Stimulated activated CD8-positive, alpha-beta memory T cell treated with anti-CD3 and anti-CD28 coated beads, Interleukin-15, amount 100 ng/mL, for 1 hour (primary cell): Measurements from ENCODE around the gene NR2F2.

Source experiments
- DNase-seq: peaks from one replicate; pipeline ENCODE4 v3.0.0-alpha.2; 2020; ENCODE audit warnings: low read depth

The NR2F2 gene

DNA sequence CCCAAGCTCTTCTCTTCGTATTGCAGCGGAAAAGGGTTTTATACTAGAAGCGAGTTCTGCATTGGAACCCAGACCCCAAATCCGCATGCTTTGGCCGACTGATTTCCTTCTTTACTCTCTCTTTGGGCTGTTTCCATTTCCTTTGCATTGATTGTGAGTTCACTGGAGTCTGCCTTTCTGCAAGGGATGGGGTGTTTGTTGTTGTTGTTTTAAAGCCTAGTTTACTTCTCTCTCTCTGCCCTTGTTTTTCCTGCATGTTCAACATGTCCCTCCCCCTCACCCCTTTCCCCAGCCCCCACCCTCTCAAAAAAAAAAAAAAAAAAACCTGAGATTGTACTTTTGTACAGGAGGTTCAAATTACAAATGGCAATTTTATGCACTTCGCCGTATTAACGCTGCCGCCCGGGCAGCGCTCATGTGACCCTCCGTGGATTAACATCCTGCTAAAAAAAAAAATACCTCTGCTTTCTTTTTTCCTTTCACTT is 2.2 kb downstream of the NR2F2 start:
- DNase-seq, result no peak

DNA sequence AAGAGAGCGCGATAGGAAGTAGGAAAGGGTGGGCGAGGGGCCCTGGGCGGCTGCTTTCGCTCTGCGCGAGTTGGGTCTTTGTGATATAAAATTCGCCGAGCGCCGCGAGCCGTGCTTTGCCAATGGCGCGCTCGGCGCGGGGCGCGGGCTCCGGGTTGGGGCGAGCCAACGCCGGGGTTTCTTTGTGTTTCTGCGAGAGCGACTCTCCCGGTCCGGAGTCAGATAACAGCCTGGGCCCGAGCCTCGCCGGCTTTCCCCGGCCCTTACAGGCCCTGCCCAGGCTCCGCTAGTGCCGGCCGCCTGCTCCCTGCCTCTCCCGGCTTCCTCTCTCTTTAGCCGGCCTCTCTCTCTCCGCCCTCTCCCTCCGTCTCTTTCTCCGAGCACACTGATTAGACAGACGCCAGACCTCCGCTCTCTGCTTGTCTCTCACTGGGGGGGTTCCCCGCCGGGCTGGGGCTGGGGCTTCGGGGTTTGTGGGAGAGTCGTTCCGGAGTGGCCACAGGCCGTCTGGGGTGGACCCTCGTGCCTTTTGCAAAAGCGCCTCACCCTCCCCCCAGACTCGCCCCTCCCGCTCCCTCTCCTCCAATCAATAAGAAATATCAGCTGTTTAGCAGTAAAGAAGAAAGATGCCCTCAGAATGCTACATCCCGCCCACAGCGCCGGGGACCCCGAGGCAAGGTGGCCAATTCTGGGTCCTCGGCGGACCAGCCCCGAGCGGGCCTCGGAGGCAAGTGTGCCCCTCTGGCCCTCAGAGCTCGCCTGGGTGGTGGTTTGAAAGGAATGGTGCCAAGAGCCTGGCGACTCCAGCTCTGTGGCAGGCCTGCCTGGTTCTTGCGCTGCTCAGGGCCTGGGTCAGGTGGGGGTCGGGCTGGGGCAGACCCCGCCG is 2.9 kb downstream of the NR2F2 start:
- DNase-seq, result no peak

DNA sequence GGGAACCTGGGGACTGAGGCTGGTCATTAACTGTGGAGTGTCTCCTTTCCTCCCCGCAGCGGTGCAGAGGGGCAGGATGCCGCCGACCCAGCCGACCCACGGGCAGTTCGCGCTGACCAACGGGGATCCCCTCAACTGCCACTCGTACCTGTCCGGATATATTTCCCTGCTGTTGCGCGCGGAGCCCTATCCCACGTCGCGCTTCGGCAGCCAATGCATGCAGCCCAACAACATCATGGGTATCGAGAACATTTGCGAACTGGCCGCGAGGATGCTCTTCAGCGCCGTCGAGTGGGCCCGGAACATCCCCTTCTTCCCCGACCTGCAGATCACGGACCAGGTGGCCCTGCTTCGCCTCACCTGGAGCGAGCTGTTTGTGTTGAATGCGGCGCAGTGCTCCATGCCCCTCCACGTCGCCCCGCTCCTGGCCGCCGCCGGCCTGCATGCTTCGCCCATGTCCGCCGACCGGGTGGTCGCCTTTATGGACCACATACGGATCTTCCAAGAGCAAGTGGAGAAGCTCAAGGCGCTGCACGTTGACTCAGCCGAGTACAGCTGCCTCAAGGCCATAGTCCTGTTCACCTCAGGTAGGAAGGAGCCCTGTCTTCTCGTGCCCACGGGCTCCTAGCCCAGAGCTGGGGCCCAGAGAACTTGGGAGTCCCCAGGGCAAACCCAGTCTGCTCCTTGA is 3.7 kb downstream of the NR2F2 start:
- DNase-seq, result no peak

DNA sequence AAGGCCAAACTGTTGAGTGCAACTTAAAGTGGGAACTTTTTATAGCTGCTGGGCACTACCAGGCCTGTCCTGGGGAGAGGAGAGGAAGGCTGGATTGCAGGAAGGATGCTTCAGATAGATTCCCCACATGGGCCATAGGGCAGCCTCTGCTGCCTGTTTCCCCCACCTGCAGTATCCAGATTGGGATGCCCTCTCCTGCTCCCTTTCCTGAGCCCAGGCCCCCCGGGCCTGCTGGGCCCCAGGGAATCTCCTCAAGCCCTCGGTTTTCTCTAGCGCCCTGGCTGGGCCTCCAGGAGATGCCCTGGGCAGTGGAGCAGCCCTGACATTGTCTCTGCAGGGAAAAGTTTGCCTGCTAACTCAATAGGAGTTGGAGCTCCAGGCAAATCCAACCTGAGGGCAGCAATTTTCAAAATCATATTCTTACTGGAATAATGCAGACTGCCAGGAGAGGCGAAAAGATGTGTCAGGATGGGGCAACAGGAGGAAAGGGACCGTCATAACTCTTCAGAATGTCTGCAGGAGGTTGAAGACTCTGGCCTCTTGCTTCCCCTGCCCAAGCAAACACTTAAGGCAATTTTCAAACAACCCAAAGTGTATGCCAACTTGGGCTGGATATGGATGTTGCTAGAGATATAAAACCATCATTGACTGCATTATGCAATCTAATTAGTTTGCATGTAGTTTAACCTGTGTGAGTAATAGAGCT is 4.4 kb downstream of the NR2F2 start:
- no peak for DNase-seq

DNA sequence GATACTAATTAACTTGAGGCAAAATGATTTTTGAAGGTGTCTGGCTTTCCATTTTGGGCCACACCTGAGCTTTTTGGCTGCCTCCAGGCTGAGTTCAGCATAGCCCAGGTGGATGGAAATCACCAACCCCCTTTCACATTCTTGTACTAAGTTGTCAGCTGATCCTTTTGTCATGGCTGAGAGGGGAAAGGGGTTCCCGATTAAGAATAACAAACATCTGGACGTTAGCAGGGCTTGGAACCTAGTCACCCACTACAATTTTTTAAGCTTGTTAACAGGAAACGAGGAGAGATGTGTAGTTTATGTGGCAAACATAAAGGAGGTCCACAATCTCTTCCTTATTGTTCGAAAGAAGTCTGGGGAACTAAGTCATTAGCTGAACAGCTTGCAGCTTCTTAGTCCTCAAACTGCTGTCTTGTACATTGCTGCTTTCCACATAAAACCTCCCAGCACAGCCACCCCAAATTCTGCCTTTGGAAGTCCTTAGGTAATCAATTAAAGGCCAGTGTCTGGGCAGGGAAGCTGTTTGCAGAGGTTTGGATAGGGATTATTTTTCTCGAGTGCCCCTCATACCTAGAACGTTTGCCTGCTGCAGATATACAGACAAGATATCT is 5.0 kb downstream of the NR2F2 start:
- no peak for DNase-seq

DNA sequence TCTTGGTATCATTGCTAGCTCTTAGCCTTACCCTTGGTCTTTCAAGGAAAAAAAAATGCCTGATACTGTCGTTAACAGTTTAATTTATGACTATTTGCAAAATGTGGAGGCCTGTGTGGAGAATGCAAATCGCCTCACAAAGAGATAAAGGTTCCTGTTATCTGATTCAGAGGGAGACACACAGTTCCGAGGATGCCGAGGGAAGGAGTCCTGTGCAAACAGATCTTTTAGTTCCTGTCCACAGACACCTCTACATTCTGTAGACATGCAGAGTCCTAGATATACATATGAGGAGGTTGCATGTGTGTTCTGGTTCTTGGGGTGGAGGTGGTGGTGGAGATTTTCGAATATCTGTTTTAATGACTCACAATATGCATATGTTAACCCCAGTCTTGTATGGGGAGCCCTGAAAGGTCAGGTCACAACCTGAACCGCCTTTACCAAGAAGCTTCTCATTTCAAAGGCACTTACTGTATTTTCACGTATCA is 5.7 kb downstream of the NR2F2 start:
- DNase-seq, result no peak

DNA sequence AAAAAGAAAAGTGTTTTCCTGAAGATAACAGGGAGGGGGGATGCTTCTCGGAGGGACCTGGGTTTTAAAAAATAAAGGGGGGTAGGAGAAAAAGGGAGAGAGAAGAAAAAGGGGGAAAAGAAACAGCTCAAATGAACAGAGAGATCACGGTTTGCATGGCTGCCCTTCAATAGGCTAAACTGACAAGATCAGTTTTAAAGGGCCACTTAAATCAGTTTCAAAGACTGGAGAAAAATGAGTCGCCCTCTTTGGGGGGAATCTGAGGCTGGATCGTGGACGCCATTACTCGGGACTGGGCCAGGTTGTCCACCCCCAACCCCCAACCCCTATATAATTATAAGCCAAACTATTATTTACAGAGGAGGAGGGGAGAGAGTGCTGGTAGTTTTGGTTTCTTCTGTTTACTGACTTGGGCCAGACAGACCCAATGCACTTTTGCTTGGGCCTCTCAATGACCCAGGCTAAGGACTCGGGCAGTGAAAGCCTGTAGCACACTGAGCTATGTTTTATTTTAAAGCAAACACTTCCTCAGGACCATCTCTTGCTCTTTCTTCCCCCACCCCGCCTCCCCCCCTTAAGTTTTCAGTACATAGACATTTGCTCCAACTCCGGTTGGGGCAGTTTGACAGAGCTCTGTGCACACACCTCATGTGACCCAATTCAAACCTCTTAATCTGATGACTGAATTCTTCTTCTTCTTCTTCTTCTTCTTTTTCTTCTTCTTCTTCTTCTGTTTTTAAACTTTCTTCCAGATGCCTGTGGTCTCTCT is 6.3 kb downstream of the NR2F2 start:
- DNase-seq, result no peak

DNA sequence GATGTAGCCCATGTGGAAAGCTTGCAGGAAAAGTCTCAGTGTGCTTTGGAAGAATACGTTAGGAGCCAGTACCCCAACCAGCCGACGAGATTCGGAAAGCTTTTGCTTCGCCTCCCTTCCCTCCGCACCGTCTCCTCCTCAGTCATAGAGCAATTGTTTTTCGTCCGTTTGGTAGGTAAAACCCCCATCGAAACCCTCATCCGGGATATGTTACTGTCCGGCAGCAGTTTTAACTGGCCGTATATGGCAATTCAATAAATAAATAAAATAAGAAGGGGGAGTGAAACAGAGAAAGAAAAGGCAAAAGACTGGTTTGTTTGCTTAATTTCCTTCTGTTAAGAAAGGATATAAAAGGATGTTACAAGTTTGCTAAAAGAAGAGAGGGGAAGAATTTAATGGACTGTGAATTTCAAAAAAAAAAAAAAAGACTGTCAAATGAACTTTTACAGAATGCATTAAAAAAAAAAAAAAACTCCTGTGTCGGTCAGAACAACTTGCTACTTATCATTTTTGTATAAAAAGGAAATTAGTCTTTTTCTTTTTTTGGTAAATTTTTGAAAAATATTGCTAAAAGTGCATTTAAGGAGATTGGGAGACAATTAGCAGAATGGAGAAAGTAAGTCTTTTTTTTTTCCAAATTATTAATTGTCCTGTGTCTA is 7.0 kb downstream of the NR2F2 start:
- DNase-seq, result no peak

DNA sequence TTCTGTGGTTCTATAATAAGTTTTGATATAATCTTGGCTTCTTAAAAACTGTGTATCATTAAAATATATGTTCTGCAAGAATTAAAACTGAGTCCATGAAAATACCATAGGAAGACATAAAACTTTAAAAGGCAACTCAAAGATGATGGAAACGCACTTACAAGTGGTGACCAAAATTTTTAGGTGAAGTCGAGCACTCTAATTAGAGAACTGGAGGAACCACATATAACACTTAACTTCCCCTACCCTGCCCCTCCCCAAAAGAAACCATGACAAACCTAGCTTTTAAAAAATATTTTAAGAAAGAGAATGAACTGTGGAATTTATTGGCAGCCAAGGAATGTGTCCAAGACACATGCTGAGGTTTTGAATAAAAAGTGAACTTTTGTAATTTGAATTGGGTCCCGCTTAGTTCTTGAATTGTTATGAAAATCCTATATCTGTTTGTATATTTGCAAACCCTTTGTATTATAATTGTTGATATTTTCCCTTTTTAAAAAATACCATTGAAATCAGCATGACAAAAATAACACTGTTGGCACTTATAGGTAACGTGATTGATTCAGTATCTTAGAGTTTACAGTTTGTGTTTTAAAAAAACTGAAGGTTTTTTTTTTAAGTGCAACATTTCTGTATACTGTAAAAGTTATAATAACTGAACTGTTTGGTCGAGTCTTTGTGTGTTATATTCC is 7.7 kb downstream of the NR2F2 start:
- DNase-seq, result no peak

DNA sequence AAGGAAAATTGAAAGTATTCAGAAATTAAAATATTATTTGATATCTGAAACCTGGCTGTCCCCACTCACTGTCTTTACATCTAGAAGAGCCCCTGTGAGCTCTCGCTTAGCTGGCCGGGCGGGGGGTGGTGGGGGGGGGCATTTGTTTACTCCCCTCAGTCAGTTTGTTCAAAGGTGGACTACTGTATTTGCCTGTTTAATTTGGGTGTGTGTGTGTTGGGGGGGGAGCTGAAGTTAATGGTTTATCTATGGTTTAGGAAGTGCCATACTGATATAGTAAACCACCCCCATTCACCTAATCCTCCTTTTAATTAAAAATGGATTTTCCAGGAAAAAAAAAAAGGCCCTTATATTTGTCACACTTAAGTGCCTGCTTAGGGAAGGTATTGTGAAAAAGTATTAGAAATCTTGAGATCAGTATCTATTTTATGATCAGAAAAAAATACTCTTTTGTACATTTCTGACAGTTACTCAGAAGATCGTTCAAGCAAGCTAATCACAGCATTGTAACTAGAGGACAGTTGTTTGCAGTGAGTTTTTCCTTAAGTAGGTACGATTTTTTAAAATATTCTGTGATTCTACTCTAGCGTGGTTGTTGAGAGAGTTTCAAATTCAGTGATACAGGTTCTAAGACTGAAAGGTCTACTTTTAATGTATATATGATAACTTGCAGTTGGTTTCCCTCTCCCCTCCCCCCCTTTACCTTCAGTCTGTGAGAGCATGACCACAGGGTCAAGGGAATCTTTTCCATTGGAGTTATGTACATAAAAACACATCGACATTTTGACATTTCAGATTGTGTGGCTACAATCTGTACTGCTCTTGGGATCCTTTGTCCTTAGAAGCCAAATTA is 8.5 kb downstream of the NR2F2 start:
- no peak for DNase-seq

DNA sequence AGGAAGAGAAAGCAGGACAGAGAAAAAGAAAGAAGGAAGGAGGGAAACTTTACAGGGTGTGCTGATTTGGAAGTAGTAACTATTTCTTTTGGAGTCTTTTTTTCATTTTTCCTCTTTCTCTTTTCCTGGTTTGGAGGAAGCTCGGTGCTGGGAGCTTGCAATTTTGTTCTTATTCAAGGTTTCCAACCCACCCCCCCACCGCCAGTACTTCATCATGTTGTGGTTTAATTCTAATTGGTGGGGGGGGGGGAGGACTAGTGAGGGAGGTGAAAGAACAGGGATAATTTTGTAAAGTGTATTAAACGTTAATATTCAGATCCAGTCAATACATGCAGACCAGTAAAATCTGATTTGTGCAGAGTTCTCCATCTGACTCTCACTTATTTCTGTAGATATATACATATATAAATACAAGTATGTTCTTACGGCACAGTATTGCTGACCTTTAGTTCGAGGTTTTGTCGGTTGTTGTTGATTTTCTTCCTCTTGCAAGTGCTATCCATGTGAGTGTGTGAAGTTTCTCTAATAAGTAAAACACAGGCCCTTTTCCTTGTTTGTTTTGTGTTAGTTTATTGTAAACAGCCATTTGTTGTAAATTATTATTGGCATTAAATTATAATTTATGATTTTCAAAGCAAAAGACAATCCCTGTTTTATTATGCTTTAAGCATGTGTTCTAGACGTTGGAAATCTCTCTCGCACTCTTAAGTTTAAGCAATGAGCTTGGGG is 9.3 kb downstream of the NR2F2 start:
- no peak for DNase-seq

DNA sequence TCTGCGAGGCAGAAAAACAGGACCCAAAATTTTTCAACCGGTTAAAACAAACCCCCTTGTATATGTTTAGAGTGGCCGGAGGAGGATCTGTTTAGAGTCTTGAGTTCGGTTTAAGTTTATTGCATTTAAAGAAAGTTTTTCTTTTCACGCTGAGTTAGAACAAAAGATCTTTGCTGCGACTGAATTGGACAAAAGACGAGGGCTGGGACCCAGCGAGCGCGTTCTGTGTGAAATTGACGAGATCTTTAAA is 9.8 kb downstream of the NR2F2 start:
- no peak for DNase-seq

DNA sequence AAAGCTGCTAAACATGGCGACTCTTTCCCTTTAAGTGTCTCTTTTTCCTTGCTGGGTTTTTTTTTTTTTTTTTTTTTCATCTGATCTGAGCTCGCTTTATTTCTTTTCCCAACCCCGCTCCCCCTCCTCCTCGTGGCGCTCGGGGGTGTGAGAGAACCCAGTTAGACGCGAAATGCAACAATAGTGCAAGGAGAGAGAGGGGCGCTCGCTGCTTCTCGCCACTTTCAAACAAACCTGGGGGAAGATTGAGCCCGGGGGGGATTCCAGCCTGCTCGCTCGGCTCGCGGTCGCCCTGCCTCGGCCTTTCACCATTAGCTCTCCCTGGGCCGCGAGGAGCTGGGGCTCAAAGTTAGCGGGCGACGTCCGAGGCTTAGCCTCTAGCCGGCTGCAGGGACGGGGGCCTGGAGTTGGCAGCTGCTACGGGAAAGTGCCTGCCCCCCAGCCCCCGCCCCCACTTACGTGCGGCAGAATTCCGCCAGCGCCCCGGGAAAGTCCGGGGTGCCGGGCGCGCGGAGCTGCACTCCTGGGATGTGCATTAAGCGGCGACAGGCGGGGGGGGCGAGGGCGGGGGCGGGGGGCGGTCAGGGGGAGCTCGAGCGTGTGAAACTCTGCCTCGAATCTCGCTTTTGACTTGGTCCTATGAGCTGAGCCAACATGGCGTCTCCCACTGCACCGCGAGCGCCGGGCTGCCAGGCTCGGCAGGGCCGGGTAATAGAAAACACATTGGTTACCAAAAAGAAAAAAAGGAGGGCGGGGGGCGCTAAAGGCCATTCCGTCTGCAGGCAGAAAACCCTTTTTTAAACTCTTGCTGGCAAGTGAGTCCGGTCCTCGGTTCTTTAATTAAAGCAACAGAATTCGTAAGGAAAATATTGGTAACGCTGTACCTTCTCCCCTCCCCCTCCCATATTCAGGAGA is 10.4 kb downstream of the NR2F2 start:
- DNase-seq, result no peak

DNA sequence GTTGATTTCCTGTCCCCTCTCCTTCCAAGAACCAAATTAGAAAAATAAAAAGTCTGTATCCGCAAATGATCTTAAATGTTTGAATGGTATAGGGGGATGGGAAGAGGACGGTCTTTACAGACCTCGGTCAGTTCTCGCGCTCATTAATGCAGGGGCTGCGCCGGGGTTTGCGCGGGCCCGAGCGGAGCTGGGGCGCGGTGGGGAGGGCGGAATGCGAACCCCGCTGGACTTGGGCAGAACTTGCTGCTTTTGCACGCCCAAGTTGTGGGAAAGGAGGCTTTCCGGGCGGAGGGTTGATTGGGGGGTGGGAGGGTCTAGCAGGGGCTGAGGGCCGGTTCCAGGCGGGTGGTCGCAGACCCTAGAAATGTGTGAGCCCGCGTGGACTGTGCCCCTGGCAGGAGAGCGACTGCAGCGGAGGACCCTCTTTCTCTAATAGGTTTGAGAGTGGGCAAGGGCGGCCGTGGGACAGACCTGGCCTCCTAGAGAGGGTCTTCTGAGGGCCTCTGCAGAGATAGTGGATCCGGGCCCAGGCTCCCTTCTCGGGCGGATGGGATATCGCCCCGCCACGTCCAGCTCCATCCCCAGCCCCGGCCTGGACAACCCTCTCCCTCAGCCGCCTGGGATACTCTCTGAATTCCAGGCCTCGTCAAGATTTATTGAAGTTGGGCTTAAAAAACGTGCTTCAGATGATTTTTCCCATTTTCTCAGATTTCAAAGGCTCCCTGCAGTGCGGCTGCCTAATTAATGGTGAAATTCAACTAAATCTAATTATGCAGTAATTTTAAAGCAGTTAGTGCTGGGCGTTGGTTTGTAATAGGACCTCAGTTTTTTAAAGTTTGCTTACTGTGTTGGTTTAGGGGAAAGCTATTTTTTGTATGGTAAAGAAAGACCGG is 11.3 kb downstream of the NR2F2 start:
- DNase-seq, result no peak

DNA sequence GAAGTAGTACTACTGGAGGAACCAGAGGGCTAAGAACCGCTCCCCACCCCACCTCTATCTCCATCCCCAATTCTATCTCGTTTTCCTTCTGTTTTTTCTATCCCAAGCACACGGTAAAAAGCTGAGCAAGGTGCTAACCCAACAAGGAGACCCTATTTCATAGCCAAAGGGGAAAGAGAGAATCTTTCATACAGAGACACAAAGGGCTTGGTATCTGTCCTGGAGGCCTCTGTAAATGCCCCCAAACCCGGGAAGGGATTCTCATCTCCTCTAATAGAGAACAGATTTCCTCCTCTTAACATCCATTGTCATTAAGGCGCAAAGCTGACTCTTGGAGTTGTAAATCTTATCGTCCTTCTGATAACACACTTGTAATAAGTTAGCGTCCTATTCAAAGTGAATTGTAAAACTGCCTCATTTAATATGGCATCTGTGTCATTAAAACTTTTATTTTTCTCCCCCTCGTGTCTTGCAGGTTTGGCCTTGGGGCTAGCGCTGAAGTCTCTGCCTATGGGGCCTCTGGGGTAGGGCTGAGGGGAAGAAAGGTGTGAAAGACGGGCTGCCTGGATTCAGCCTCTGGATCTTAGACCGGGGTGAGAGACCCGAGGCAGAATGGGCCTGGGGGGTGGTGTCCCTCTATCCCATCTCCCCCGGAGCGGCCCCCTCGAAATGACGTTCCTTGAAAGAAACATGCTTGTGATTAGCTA is 12.1 kb downstream of the NR2F2 start:
- no peak for DNase-seq
